Endothelial cell of umbilical vein (primary cell): ENCODE measurements around the gene HOXB4. TPM values are rescaled to one million over a fixed set of nuclear protein-coding genes. Genes with fewer than 3 reads are reported as not detected.

Experiments
- BruUV-seq: library from RNA; stranded (reverse); fragments of 400-500 nt; replicated peaks from 2 replicates; lab custom pipeline; 2021; lab: Mats Ljungman, UMichigan
- CTCF ChIA-PET: fragments of 300-600, 350-600 bp; sonication (Branson Sonifier 250); formaldehyde crosslinking; loops from one replicate; lab custom pipeline; 2021; ENCODE audit warnings: antibody characterized with exemption, inconsistent platforms; lab: Charles Lee
- POLR2A ChIA-PET: fragments of 300-600, 350-600 bp; sonication (Branson Sonifier 250); formaldehyde crosslinking; loops from one replicate; lab custom pipeline; 2021; ENCODE audit warnings: antibody characterized with exemption, inconsistent platforms; lab: Charles Lee
- DNase-seq: peaks from one replicate; pipeline ENCODE4 v3.0.0-alpha.2; 2011; ENCODE audit warnings: low read depth, low spot score
- FAIRE-seq: peaks from 2 replicates; lab custom pipeline; 2011; peaks lifted over from hg19 to GRCh38; lab: Jason Lieb, UNC
- H2AFZ ChIP-seq: 2 replicates; pipeline ENCODE4 v1.6.0; 2012; ENCODE audit warnings: low read depth, low read length, control low read depth, inconsistent platforms
- H3K27ac ChIP-seq: 2 replicates; pipeline ENCODE4 v1.5.1; 2011; ENCODE audit warnings: low read depth, mild to moderate bottlenecking, control low read depth, low read length, moderate library complexity; ENCODE audit not compliant: insufficient read depth
- H3K27me3 ChIP-seq, 2 experiments: 2 replicates each; pipeline versions ENCODE4 v1.6.0 to v1.6.1; 2011; ENCODE audit warnings: low read length in 2 of 2, mixed read lengths in 1 of 2; ENCODE audit not compliant: control insufficient read depth in 2 of 2, insufficient read depth in 2 of 2
- H3K36me3 ChIP-seq, 2 experiments: 2 replicates in 1 of 2; 3 replicates in 1 of 2; pipeline ENCODE4 v1.5.1; 2011; ENCODE audit warnings: low read length in 2 of 2, mild to moderate bottlenecking in 1 of 2, moderate library complexity in 1 of 2; ENCODE audit not compliant: control insufficient read depth in 2 of 2, insufficient read depth in 2 of 2; ENCODE audit errors: extremely low read depth in 1 of 2
- H3K4me1 ChIP-seq: 3 replicates; pipeline ENCODE4 v1.5.1; 2011; ENCODE audit warnings: mild to moderate bottlenecking, low read length; ENCODE audit not compliant: control insufficient read depth, insufficient read depth; ENCODE audit errors: extremely low read depth
- H3K4me2 ChIP-seq: 2 replicates; pipeline ENCODE4 v1.6.1; 2011; ENCODE audit warnings: low read length, control low read depth, mixed read lengths; ENCODE audit not compliant: insufficient read depth
- H3K4me3 ChIP-seq, 3 experiments: fragments of 200-600 bp in 1 of 3; sonication (generic), shearing (Covaris generic) in 1 of 3; replicated peaks in 1 of 3; 2 replicates each; pipeline ENCODE4 v1.5.1; 2011 to 2016; ENCODE audit warnings: control low read depth in 3 of 3, low read length in 3 of 3, mild to moderate bottlenecking in 2 of 3, inconsistent platforms in 1 of 3, low read depth in 1 of 3, moderate library complexity in 1 of 3; ENCODE audit not compliant: insufficient read depth in 1 of 3
- H3K79me2 ChIP-seq: 2 replicates; pipeline ENCODE4 v1.6.0; 2012; ENCODE audit warnings: low read length, inconsistent platforms; ENCODE audit not compliant: control insufficient read depth, insufficient read depth
- H3K9ac ChIP-seq: replicated peaks from 2 replicates; pipeline ENCODE3; 2011; ENCODE audit warnings: low read length, control low read depth; ENCODE audit not compliant: insufficient read depth; ENCODE audit errors: extremely low read depth
- H3K9me1 ChIP-seq: replicated peaks from 3 replicates; pipeline ENCODE4 v1.6.0; 2011; ENCODE audit warnings: mild to moderate bottlenecking, low read length; ENCODE audit not compliant: control insufficient read depth, insufficient read depth; ENCODE audit errors: extremely low read depth
- H3K9me3 ChIP-seq: replicated peaks from 2 replicates; pipeline ENCODE4 v1.5.1; 2012; ENCODE audit warnings: low read length, inconsistent platforms; ENCODE audit not compliant: control insufficient read depth, insufficient read depth
- H4K20me1 ChIP-seq: replicated peaks from 2 replicates; pipeline ENCODE3; 2011; ENCODE audit warnings: mild to moderate bottlenecking, low read length; ENCODE audit not compliant: control insufficient read depth, insufficient read depth; ENCODE audit errors: extremely low read depth
- EZH2 ChIP-seq: IDR thresholded peaks from 2 replicates; pipeline ENCODE4 v1.6.1; 2012; ENCODE audit warnings: borderline replicate concordance, low read depth, mild to moderate bottlenecking, moderate library complexity, low read length, inconsistent platforms; ENCODE audit not compliant: severe bottlenecking
- FOS ChIP-seq: IDR thresholded peaks from 2 replicates; pipeline ENCODE4 v1.6.1; 2011; ENCODE audit warnings: mild to moderate bottlenecking, low read length, moderate library complexity, borderline replicate concordance; ENCODE audit not compliant: insufficient read depth
- JUN ChIP-seq: IDR thresholded peaks from 2 replicates; pipeline ENCODE4 v1.6.1; 2011; ENCODE audit warnings: borderline replicate concordance, low read depth; ENCODE audit not compliant: insufficient read length, insufficient read depth
- POLR2A ChIP-seq: IDR thresholded peaks from 2 replicates; pipeline ENCODE4 v1.6.1; 2012; ENCODE audit warnings: low read depth, mild to moderate bottlenecking, control low read depth, low read length
- dilution Hi-C: fragments of 300-500 bp; cut with MboI; formaldehyde crosslinking; loops from one replicate; pipeline ENCODE4 v1.15.0; 2019; ENCODE audit warnings: low sequenced_read_pairs; ENCODE audit not compliant: extremely low pct_ligation_motif_present
- intact Hi-C: fragments of 100-400 bp; cut with micrococcal nuclease; formaldehyde crosslinking; loops from one replicate; pipeline ENCODE4 v1.10.0; 2022
- polyA plus RNA-seq, 4 experiments: library from polyadenylated mRNA; depleted of rRNA in 3 of 4; stranded (reverse) in 3 of 4; unstranded in 1 of 4; fragments of >200 nt; gene quantifications; 2 replicates each; pipeline versions ENCODE4 v1.2.1 to v1.2.3, GENCODE V29; 2011 to 2012; ENCODE audit warnings: missing spikeins in 1 of 4
- total RNA-seq: library from RNA; stranded (reverse); gene quantifications from 2 replicates; pipeline ENCODE4 v1.2.3, GENCODE V29; 2021

Gene HOXB4
- total and polyA plus RNA-seq, 2 donors (not counting 3 experiments of a cell fraction or from before 2014, with no cell fraction given), result 4.6 to 13.1 TPM

GRCh38 chr17:48624544-48625494 is 46.7 kb upstream of the HOXB4 start:
- CTCF ChIA-PET, result interaction anchor here (0.7 to 3.2 kb wide), 12 partner anchors 9 to 556 kb away, joined by 3 to 73 read pairs (median 4); partner anchors contain the start of gene HOXB8

GRCh38 chr17:48624118-48624517 is 46.0 kb upstream of the HOXB4 start:
- Histone ChIP-seq H4K20me1 (no peaks in the 10 kb centered on the region), H3K4me3 (no peak overlapping the region), H3K27me3 (peaks cover 72 to 95% of the 10 kb centered on the region in 2 experiments), H3K9me1 (no peaks in the 10 kb centered on the region), H3K36me3 (no peaks in the 10 kb centered on the region), H3K27ac (no peak overlapping the region), H3K4me2 (no peak overlapping the region), H3K9ac (no peak overlapping the region), H2AFZ (no peak overlapping the region), H3K79me2 (no peaks in the 10 kb centered on the region), H3K4me1 (peaks cover 13% of the 10 kb centered on the region), H3K9me3 (no peaks in the 10 kb centered on the region)
- dilution Hi-C loops, result no loop called here
- FAIRE-seq (no peak), DNase-seq (no peak)
- ChIA-PET CTCF (interaction anchor here (1.5 to 6.3 kb wide), 3 partner anchors 10 to 13 kb away, joined by 7 to 45 read pairs (median 8); partner anchors contain the start of gene HOXB8), POLR2A (no interaction called here)
- TF ChIP-seq FOS, result no peak
- BruUV-seq, result no TSS peak
- intact Hi-C loops, result no loop called here

More at GRCh38 chr17:48624544-48625494, 46.7 kb upstream of the HOXB4 start:
- H3K4me2 ChIP-seq, result peak overlapping the region; percentile 82
- DNase-seq, result no peak
- H3K4me1 ChIP-seq, result peaks cover 13% of the 10 kb centered on the region
- no peaks in the 10 kb centered on the region for H3K36me3 ChIP-seq
- peak overlapping the region; percentile 38 for H3K9ac ChIP-seq
- TF ChIP-seq JUN (no peak), EZH2 (peak; percentile 73), POLR2A (no peak), FOS (no peak)
- FAIRE-seq, result no peak
- H3K9me1 ChIP-seq, result no peaks in the 10 kb centered on the region
- H3K4me3 ChIP-seq, result peak overlapping the region; percentile 40 to 66 (median 64)
- no peak overlapping the region for H3K27ac ChIP-seq
- intact Hi-C loops (loop anchor here (1.0 kb wide), 1 partner anchor 11 kb away; no protein-coding TSS in a partner anchor), dilution Hi-C loops (no loop called here)
- H2AFZ ChIP-seq, result peak overlapping the region; percentile 86
- H3K79me2 ChIP-seq, result no peaks in the 10 kb centered on the region
- POLR2A ChIA-PET, result interaction anchor here (0.6 kb wide), 1 partner anchor 15 kb away, joined by 3 read pairs; no protein-coding TSS in a partner anchor
- H3K27me3 ChIP-seq, result peaks cover 73 to 96% of the 10 kb centered on the region in 2 experiments
- no peaks in the 10 kb centered on the region for H3K9me3 ChIP-seq
- H4K20me1 ChIP-seq, result no peaks in the 10 kb centered on the region
- no TSS peak for BruUV-seq
